Middle frontal gyrus (tissue), 1 donor: ENCODE measurements around the gene COL1A1.

Experiments
- DNase-seq: peaks from one replicate; pipeline ENCODE4 v3.0.0-alpha.2; 2015; ENCODE audit warnings: low spot score; ENCODE audit errors: extremely low spot score

COL1A1 gene

GRCh38 chr17:50200457-50201275, 765 bp downstream of the COL1A1 start:
- DNase-seq: peak; percentile 42

- no peak for DNase-seq
Observed at GRCh38 chr17:50199803-50200456, 1.5 kb downstream of the COL1A1 start.

- DNase-seq: no peak
Observed at GRCh38 chr17:50199211-50199802, 2.1 kb downstream of the COL1A1 start.

- no peak for DNase-seq
Observed at GRCh38 chr17:50198026-50198669, 3.3 kb downstream of the COL1A1 start.

- no peak for DNase-seq
Observed at GRCh38 chr17:50196826-50197225, 4.6 kb downstream of the COL1A1 start.

- DNase-seq: no peak
Observed at GRCh38 chr17:50196036-50196435, 5.4 kb downstream of the COL1A1 start.

- DNase-seq: no peak
Observed at GRCh38 chr17:50194934-50195865, 6.2 kb downstream of the COL1A1 start.

GRCh38 chr17:50194140-50194933, 7.1 kb downstream of the COL1A1 start:
- DNase-seq: no peak

GRCh38 chr17:50192618-50193291, 8.7 kb downstream of the COL1A1 start:
- no peak for DNase-seq

- no peak for DNase-seq
Observed at GRCh38 chr17:50192144-50192617, 9.2 kb downstream of the COL1A1 start.

GRCh38 chr17:50191359-50192143, 9.9 kb downstream of the COL1A1 start:
- no peak for DNase-seq

GRCh38 chr17:50190603-50191358, 10.7 kb downstream of the COL1A1 start:
- no peak for DNase-seq

GRCh38 chr17:50190293-50190602, 11.2 kb downstream of the COL1A1 start:
- DNase-seq: no peak

- DNase-seq: no peak
Observed at GRCh38 chr17:50189550-50190292, 11.7 kb downstream of the COL1A1 start.

- no peak for DNase-seq
Observed at GRCh38 chr17:50188921-50189549, 12.4 kb downstream of the COL1A1 start.

GRCh38 chr17:50188531-50188920, 12.9 kb downstream of the COL1A1 start:
- DNase-seq: no peak
